Measurements from ENCODE around the gene CAMTA1. TPM values are rescaled to one million over a fixed set of nuclear protein-coding genes. Genes with fewer than 3 reads are reported as not detected.

Gene CAMTA1
- total RNA-seq, 1 donor from 2014 or later, result 160 TPM

DNA sequence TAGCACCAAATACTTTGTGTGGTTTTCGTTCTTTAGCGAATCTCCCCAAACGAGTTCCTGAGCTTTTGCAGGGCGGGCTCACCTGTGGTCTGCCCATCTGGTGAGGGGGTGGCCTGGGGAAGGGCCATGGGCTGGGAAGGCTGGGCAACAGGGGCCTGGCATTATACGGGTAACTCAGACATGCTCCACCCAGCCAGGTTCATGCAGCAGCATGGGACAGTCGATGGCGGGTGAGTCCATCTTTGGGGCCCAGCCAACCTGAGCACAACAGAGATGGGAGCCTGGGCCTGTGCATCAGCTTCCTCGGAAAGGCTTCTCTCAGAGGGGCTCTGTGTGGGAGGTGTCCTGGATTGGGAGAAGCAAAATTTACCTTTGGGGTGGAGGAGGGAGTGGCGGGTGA lies 302.6 kb downstream of the CAMTA1 start:
- H3K36me3 ChIP-seq, result no peaks in the 10 kb centered on the region
- TF ChIP-seq, protein P1, sequence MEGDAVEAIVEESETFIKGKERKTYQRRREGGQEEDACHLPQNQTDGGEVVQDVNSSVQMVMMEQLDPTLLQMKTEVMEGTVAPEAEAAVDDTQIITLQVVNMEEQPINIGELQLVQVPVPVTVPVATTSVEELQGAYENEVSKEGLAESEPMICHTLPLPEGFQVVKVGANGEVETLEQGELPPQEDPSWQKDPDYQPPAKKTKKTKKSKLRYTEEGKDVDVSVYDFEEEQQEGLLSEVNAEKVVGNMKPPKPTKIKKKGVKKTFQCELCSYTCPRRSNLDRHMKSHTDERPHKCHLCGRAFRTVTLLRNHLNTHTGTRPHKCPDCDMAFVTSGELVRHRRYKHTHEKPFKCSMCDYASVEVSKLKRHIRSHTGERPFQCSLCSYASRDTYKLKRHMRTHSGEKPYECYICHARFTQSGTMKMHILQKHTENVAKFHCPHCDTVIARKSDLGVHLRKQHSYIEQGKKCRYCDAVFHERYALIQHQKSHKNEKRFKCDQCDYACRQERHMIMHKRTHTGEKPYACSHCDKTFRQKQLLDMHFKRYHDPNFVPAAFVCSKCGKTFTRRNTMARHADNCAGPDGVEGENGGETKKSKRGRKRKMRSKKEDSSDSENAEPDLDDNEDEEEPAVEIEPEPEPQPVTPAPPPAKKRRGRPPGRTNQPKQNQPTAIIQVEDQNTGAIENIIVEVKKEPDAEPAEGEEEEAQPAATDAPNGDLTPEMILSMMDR (IDR thresholded peaks at IDR 0.05; ENCODE audit: borderline replicate concordance), result no peak
- H3K4me3 ChIP-seq, result no peak overlapping the region
- intact Hi-C loops (cut with micrococcal nuclease), result no loop called here
- H3K4me1 ChIP-seq, result no peaks in the 10 kb centered on the region
- H3K9me3 ChIP-seq (replicated peaks), result no peaks in the 10 kb centered on the region
- no peak for DNase-seq
- H3K27me3 ChIP-seq (ENCODE audit: low read depth), result peaks cover 50% of the 10 kb centered on the region
- H3K27ac ChIP-seq (replicated peaks), result no peak overlapping the region

DNA sequence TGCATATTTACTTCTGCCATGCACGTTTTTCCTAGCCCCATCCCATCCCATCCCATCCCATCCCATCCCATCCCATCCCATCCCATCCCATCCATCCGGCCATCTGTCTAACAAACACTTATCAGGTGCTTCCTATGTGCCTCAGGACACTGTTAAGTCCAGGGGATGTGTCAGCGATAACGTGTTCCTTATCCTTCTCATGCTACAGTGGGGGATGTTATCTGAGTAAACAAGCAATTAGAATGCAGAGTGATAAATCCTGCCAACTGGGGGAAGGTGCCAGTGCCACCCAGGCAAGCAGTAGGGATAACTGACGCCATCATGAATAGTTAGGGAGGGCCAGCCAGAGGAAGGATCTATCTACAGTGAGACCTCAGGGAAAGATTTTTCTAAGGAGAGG lies 304.2 kb downstream of the CAMTA1 start:
- no peak for DNase-seq
- no peak overlapping the region for H3K27ac ChIP-seq (replicated peaks)
- H3K4me1 ChIP-seq, result no peaks in the 10 kb centered on the region
- H3K36me3 ChIP-seq, result no peaks in the 10 kb centered on the region
- H3K9me3 ChIP-seq (replicated peaks), result no peaks in the 10 kb centered on the region
- intact Hi-C loops (cut with micrococcal nuclease), result no loop called here
- peaks cover 62% of the 10 kb centered on the region for H3K27me3 ChIP-seq (ENCODE audit: low read depth)
- no peak overlapping the region for H3K4me3 ChIP-seq
- TF ChIP-seq, protein P1 (IDR thresholded peaks at IDR 0.05; ENCODE audit: borderline replicate concordance), result no peak

DNA sequence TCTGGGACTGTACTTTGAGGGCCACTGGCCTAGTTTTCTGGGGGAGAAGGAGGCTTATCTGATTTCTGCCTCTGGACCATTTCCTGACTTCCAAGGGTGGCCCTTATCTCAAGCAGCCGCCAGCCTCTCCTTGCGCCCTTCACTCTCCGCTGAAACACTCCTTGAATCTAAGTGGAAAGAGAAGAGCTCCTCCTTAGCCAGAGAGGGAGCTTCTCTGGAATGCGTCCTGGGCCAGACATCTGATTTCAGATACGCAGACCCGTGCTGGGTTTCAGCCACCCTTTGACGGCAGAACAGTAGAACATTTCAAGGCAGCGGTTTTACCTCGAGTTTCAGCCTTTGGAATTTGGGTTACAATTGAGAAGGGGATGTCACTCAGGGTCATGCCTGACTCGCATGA lies 308.0 kb downstream of the CAMTA1 start:
- no peaks in the 10 kb centered on the region for H3K36me3 ChIP-seq
- no peak overlapping the region for H3K27ac ChIP-seq (replicated peaks)
- H3K4me1 ChIP-seq, result no peaks in the 10 kb centered on the region
- H3K27me3 ChIP-seq (ENCODE audit: low read depth), result peaks cover 66% of the 10 kb centered on the region
- TF ChIP-seq, protein P1 (IDR thresholded peaks at IDR 0.05; ENCODE audit: borderline replicate concordance), result no peak
- H3K9me3 ChIP-seq (replicated peaks), result no peaks in the 10 kb centered on the region
- H3K4me3 ChIP-seq, result no peak overlapping the region
- DNase-seq, result no peak
- intact Hi-C loops (cut with micrococcal nuclease), result no loop called here

DNA sequence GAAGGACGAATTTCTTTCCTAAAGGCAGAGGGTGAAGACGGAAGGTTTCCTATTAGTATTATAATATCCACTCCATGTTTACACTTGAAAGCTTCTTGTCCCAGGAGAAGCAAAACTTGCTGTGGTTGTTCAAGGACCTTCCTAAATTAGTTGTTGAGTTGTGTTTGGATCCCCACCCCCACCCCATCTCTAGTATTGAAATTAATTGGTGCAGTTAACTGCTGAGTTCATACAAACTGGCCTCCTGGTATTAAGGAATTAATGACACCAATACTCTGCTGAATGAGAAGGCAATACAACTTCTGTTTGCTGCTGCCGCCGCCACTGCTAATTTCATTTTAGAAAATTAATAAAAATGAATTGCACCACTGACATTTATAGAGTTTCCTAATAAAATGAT lies 308.8 kb downstream of the CAMTA1 start:
- H3K4me3 ChIP-seq, result no peak overlapping the region
- TF ChIP-seq, protein P1 (IDR thresholded peaks at IDR 0.05; ENCODE audit: borderline replicate concordance), result no peak
- H3K27me3 ChIP-seq (ENCODE audit: low read depth), result peaks cover 66% of the 10 kb centered on the region
- no peaks in the 10 kb centered on the region for H3K4me1 ChIP-seq
- H3K36me3 ChIP-seq, result no peaks in the 10 kb centered on the region
- DNase-seq, result no peak
- intact Hi-C loops (cut with micrococcal nuclease), result no loop called here
- no peaks in the 10 kb centered on the region for H3K9me3 ChIP-seq (replicated peaks)
- no peak overlapping the region for H3K27ac ChIP-seq (replicated peaks)

DNA sequence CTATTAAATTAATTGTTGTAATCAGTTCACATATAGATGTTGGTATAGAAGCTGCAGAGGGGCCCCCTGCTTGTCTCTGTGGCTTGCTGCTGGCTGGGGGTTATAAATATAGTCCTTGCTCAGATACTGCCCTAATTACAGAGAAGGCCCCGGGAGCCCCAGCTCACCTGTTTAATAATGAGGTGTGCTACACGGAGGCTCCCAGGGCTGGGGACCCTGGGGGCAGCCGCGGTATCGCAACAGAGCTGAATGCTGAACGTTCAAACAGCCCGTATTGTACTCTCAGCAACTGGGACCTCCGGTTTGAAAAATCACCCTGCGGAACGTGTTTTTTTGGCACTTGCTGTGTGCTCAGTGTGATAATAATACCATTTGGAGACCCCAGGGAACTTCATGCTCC lies 309.3 kb downstream of the CAMTA1 start:
- no peak overlapping the region for H3K27ac ChIP-seq (replicated peaks)
- no peaks in the 10 kb centered on the region for H3K36me3 ChIP-seq
- intact Hi-C loops (cut with micrococcal nuclease), result no loop called here
- H3K27me3 ChIP-seq (ENCODE audit: low read depth), result peaks cover 69% of the 10 kb centered on the region
- no peak for DNase-seq
- TF ChIP-seq, protein P1 (IDR thresholded peaks at IDR 0.05; ENCODE audit: borderline replicate concordance), result no peak
- no peaks in the 10 kb centered on the region for H3K4me1 ChIP-seq
- H3K9me3 ChIP-seq (replicated peaks), result no peaks in the 10 kb centered on the region
- no peak overlapping the region for H3K4me3 ChIP-seq

Measured in left ventricle myocardium inferior (tissue), 1 donor.